Measurements from ENCODE around the gene OLIG1. TPM values are rescaled to one million over a fixed set of nuclear protein-coding genes. Genes with fewer than 3 reads are reported as not detected.
A peak's percentile ranks its signal among the peaks of the same experiment; 100 is the strongest.

Gene OLIG1
- total and polyA plus RNA-seq, 10 of the 15 experiments (the other 5 are each of a cell fraction or from before 2014, with no cell fraction given), result not detected

DNA sequence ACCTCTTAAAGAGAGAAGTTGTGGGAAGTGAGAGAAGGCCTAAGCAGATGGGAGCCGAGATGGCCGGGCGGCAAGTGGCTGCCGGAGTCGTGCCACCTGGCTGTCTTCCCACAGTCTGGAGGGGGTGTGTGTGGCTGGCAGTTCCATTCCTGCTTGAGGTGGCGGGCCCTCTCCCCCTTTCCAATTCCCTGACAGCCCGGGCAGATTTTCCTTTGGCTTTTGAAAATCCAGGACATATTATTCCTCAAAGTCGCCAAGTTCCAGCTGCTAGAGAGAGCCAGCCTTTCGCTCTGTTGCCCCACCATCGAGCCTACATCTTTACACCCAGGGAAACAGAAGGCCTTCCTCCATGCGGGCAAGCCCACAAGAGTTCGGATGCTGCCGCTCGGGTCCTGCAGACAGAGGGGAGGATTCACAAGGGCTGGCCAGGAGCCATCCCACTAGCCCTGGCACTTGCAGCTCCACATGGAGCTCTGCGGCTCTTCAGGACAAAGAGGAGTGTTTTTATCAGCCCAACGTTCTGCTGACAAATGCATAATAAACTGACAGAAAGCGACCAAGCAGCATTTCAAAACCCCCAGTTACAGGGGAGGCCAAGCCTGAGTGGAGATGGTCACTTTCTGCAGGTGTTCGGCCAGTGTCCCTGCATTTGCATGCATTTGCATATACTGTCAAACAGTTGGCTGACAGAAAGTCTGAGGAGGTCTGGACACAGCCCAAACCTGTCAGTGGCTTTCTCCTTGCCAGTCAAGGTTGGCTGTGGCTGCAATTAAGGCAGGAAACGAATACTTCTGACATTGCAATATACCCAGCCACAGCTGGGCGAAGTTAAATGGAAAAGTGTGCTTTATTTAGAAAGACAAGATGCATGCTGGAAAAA, 45.9 kb downstream of the OLIG1 start:
- Histone ChIP-seq H3K79me2 (ENCODE audit: control insufficient read depth, insufficient read depth, low read length) (no peaks in the 10 kb centered on the region), H3K4me3 (no peak overlapping the region), H3K27me3 (replicated peaks in 1 of 2; ENCODE audit: control insufficient read depth in 2 of 2, insufficient read depth in 2 of 2, low read length in 1 of 2) (peaks cover 4 to 10% of the 10 kb centered on the region in 2 experiments), H4K20me1 (ENCODE audit: control insufficient read depth, insufficient read depth) (no peaks in the 10 kb centered on the region), H3K27ac (ENCODE audit: control insufficient read depth, insufficient read depth) (no peak overlapping the region), H2AFZ (ENCODE audit: control insufficient read depth, low read depth, low read length) (no peak overlapping the region), H3K9ac (ENCODE audit: control insufficient read depth, insufficient read depth, low read length) (no peak overlapping the region), H3K9me3 (replicated peaks; ENCODE audit: control insufficient read depth, insufficient read depth, low read length) (no peaks in the 10 kb centered on the region), H3K4me1 (ENCODE audit: control insufficient read depth, insufficient read depth, low read length) (no peaks in the 10 kb centered on the region), H3K4me2 (ENCODE audit: control insufficient read depth, insufficient read depth) (no peak overlapping the region), H3K36me3 (ENCODE audit: control insufficient read depth in 2 of 2, insufficient read depth in 2 of 2, low read length in 1 of 2) (no peaks in the 10 kb centered on the region; a peak in 1 of 4 replicates)
- 0 out of 3 replicates have a peak, but pooled peaks have one; percentile 18 for TF ChIP-seq POU2F2 (IDR thresholded peaks at IDR 0.05; ENCODE audit: borderline replicate concordance, low read depth, low read length)
- TF ChIP-seq, protein P1, sequence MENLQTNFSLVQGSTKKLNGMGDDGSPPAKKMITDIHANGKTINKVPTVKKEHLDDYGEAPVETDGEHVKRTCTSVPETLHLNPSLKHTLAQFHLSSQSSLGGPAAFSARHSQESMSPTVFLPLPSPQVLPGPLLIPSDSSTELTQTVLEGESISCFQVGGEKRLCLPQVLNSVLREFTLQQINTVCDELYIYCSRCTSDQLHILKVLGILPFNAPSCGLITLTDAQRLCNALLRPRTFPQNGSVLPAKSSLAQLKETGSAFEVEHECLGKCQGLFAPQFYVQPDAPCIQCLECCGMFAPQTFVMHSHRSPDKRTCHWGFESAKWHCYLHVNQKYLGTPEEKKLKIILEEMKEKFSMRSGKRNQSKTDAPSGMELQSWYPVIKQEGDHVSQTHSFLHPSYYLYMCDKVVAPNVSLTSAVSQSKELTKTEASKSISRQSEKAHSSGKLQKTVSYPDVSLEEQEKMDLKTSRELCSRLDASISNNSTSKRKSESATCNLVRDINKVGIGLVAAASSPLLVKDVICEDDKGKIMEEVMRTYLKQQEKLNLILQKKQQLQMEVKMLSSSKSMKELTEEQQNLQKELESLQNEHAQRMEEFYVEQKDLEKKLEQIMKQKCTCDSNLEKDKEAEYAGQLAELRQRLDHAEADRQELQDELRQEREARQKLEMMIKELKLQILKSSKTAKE (IDR thresholded peaks at IDR 0.05; ENCODE audit: low read depth, poor library complexity, severe bottlenecking), result no peak
- RAD21 ChIA-PET (ENCODE audit: unreplicated experiment), result no interaction called here
- DNase-seq (ENCODE audit: low read depth, low spot score), result no peak
- BruUV-seq (replicated peaks), result no TSS peak
- CTCF ChIA-PET, result interaction anchor here (1.0 kb wide), 1 partner anchor 115 kb away, joined by 4 read pairs; no protein-coding TSS in a partner anchor
- WGBS (ENCODE audit: insufficient coverage, insufficient replicate concordance, low lambda C conversion rate, missing lambda C conversion rate), result 46% methylated on average over 20 of the region's 20 CpGs
- no peak for FAIRE-seq
- POLR2A ChIA-PET, result no interaction called here
- intact Hi-C loops (cut with micrococcal nuclease; ENCODE audit: unreplicated experiment) (no loop called here), in situ Hi-C loops (cut with MboI) (no loop called here)
- no peak; the same call in 2 of the 3 replicates for ATAC-seq
- SMC1A ChIA-PET (ENCODE audit: uncharacterized antibody, unreplicated experiment), result no interaction called here

DNA sequence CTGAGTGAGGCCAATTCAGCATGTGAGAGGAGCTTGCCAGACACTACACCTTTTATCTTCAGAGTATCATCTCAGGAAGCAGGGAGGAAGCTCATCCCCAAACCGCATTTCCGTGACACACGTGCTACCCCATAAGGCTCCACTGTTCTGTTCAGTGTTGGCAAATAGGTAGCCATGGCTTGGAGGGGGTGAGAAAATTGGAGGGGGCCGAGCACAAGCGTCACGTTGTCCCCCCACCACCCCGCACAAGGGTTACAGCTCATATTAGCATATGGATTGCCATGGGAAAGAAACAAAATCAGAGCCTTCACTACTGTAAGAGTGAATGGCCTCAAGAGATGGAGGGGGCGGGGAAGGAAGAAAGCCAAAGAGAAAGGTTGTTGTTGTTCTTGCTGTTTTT, 46.7 kb downstream of the OLIG1 start:
- Histone ChIP-seq H3K36me3 (ENCODE audit: control insufficient read depth in 2 of 2, insufficient read depth in 2 of 2, low read length in 1 of 2) (no peaks in the 10 kb centered on the region; a peak in 1 of 4 replicates), H3K4me1 (ENCODE audit: control insufficient read depth, insufficient read depth, low read length) (no peaks in the 10 kb centered on the region), H3K27me3 (replicated peaks in 1 of 2; ENCODE audit: control insufficient read depth in 2 of 2, insufficient read depth in 2 of 2, low read length in 1 of 2) (peaks cover 2 to 5% of the 10 kb centered on the region in 2 experiments), H3K9ac (ENCODE audit: control insufficient read depth, insufficient read depth, low read length) (no peak overlapping the region), H3K79me2 (ENCODE audit: control insufficient read depth, insufficient read depth, low read length) (no peaks in the 10 kb centered on the region), H3K9me3 (replicated peaks; ENCODE audit: control insufficient read depth, insufficient read depth, low read length) (no peaks in the 10 kb centered on the region), H3K27ac (ENCODE audit: control insufficient read depth, insufficient read depth) (no peak overlapping the region), H2AFZ (ENCODE audit: control insufficient read depth, low read depth, low read length) (no peak overlapping the region), H4K20me1 (ENCODE audit: control insufficient read depth, insufficient read depth) (no peaks in the 10 kb centered on the region), H3K4me3 (no peak overlapping the region), H3K4me2 (ENCODE audit: control insufficient read depth, insufficient read depth) (no peak overlapping the region)
- ChIA-PET CTCF (no interaction called here), POLR2A (no interaction called here), RAD21 (ENCODE audit: unreplicated experiment) (no interaction called here), SMC1A (ENCODE audit: uncharacterized antibody, unreplicated experiment) (no interaction called here)
- intact Hi-C loops (cut with micrococcal nuclease; ENCODE audit: unreplicated experiment), result no loop called here
- TF ChIP-seq, protein P2, sequence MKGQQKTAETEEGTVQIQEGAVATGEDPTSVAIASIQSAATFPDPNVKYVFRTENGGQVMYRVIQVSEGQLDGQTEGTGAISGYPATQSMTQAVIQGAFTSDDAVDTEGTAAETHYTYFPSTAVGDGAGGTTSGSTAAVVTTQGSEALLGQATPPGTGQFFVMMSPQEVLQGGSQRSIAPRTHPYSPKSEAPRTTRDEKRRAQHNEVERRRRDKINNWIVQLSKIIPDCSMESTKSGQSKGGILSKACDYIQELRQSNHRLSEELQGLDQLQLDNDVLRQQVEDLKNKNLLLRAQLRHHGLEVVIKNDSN (IDR thresholded peaks at IDR 0.05; ENCODE audit: borderline replicate concordance, extremely low read length, insufficient read depth, low read depth, low read length), result no peak
- TF ChIP-seq POLR2A (IDR thresholded peaks at IDR 0.05; ENCODE audit: low read depth, low read length), result no peak
- TF ChIP-seq NFYB (IDR thresholded peaks at IDR 0.05; ENCODE audit: insufficient read depth, low read depth, low read length), result no peak
- TF ChIP-seq, protein P3, sequence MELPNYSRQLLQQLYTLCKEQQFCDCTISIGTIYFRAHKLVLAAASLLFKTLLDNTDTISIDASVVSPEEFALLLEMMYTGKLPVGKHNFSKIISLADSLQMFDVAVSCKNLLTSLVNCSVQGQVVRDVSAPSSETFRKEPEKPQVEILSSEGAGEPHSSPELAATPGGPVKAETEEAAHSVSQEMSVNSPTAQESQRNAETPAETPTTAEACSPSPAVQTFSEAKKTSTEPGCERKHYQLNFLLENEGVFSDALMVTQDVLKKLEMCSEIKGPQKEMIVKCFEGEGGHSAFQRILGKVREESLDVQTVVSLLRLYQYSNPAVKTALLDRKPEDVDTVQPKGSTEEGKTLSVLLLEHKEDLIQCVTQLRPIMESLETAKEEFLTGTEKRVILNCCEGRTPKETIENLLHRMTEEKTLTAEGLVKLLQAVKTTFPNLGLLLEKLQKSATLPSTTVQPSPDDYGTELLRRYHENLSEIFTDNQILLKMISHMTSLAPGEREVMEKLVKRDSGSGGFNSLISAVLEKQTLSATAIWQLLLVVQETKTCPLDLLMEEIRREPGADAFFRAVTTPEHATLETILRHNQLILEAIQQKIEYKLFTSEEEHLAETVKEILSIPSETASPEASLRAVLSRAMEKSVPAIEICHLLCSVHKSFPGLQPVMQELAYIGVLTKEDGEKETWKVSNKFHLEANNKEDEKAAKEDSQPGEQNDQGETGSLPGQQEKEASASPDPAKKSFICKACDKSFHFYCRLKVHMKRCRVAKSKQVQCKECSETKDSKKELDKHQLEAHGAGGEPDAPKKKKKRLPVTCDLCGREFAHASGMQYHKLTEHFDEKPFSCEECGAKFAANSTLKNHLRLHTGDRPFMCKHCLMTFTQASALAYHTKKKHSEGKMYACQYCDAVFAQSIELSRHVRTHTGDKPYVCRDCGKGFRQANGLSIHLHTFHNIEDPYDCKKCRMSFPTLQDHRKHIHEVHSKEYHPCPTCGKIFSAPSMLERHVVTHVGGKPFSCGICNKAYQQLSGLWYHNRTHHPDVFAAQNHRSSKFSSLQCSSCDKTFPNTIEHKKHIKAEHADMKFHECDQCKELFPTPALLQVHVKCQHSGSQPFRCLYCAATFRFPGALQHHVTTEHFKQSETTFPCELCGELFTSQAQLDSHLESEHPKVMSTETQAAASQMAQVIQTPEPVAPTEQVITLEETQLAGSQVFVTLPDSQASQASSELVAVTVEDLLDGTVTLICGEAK (IDR thresholded peaks at IDR 0.05; ENCODE audit: borderline replicate concordance), result no peak
- TF ChIP-seq SREBF1 (IDR thresholded peaks at IDR 0.05; ENCODE audit: low read length), result no peak
- TF ChIP-seq SUZ12 (IDR thresholded peaks at IDR 0.05; ENCODE audit: unreplicated experiment), result no peak
- no TSS peak for BruUV-seq (replicated peaks)
- DNase-seq (ENCODE audit: low read depth, low spot score), result no peak
- FAIRE-seq, result no peak
- WGBS (ENCODE audit: insufficient coverage, insufficient replicate concordance, low lambda C conversion rate, missing lambda C conversion rate), result 22% methylated on average over 8 of the region's 8 CpGs
- in situ Hi-C loops (cut with MboI), result no loop called here
- no peak for ATAC-seq
